CD4-positive, alpha-beta T cell treated with Interleukin-6 for 4 hours (primary cell): ENCODE measurements around the gene WNK4.
A peak's percentile ranks its signal among the peaks of the same experiment; 100 is the strongest.

ENCODE experiments used
- DNase-seq: peaks from one replicate; pipeline ENCODE4 v3.0.0-alpha.2; 2020; ENCODE audit warnings: mixed read lengths

Gene WNK4

DNA sequence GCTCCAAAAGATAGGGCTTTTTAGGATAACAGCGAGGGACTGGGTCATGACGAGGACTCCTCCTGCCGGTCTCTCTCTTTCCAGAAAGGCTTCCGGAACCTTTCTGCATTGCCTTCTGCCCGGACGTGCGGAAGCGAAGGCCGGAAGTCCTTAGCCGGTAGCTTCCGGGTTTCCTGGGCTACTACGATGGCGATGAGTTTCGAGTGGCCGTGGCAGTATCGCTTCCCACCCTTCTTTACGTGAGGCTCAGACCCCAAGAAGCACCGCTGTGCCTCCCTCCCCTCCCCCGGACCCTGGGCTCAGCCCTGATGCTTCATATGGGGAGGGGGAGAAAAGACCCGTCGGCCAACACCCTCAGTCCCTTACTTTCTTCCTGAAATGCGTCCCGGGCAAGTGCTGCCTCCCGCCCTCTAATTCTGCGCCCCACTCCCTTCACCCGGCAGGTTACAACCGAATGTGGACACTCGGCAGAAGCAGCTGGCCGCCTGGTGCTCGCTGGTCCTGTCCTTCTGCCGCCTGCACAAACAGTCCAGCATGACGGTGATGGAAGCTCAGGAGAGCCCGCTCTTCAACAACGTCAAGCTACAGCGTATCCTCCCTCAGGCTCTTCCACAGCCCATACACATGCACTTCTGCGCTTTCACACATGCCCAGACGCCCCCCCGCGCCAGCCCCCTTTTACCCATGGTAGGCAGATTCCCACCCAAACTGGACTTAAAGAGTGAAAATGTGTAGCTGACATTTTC, 6.9 kb upstream of the WNK4 start, which contains the start of gene VPS25:
Gene VPS25 (plus strand): TSS at position 160 of the 746 bp plus-strand sequence. CDS start 27 bp downstream, at position 187.
- DNase-seq = peak; percentile 78

DNA sequence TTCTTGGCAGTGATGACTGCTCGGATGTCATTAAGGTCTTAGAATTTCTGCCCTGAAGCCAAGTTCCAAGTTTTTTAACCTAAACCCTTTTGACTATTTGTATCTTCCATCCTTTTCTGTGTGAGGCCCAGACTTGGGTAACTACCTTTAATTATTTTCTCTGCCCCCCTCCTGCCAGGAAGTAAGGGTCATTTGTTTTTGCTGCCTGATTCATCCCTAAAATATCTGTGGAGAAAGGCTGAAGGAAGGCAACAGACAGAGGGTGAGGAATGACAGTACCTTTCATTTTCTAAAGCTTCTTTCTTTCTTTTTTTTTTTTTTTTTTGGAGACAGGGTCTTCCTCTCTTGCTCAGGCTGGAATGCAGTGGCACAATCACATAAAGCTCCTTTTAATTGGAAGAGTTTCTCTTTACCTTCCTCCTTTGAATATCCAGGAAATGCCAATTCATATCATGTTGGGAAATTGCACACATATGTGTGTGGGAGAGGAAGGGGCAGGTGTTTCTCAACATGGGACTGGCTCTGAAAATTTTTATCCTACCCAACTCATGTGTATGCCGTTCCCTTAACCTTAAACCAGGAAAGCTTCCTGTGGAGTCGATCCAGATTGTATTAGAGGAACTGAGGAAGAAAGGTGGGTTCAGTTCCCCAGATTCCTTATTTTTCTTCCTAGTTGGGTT, 6.2 kb upstream of the WNK4 start:
- no peak for DNase-seq

DNA sequence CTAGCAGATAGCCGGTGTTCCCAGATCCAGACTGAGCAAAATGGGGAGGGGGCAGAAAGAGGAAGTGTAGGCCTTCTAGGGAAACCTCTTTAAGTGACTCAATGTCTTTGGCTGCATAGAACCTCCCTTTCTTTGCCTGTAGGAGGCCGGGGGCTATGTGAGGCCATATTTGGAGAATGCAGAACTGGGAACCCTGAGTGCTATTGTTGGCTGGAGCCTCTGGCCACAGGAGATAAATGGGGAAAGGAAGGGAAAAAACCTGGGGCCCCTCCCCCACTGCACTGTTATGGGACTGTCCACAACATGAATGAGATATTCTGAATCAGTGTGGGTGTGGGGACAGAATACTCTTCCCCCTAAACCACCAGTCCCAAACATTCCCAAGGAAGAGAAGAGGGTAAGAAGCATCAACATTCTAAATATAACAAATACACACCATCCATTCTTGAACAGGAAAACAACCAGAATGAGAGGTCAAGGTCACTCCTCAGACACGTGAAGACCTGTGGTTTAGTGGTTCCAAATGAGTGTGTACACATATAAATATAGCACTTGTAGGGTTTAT, 4.8 kb upstream of the WNK4 start:
- DNase-seq = no peak

DNA sequence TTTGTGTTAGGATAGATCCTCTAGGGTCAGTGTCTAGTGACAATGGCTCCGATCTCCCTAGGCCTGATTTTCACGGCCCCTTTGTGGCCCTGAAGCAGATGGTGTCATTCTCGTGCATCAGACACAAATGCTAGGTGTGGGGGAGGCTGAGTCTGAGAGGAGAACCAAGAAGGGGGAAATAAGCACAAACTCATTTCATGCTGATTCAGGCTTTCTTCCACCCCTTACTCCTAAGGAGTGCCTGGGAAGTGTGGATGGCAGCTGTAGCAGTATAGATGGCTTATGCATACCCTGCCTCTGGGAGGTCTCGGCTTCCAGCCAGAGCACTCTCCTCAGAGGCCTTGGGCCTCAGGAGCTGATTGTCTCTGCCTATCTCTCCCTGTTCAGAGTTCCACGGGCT, 1.8 kb upstream of the WNK4 start:
- no peak for DNase-seq

DNA sequence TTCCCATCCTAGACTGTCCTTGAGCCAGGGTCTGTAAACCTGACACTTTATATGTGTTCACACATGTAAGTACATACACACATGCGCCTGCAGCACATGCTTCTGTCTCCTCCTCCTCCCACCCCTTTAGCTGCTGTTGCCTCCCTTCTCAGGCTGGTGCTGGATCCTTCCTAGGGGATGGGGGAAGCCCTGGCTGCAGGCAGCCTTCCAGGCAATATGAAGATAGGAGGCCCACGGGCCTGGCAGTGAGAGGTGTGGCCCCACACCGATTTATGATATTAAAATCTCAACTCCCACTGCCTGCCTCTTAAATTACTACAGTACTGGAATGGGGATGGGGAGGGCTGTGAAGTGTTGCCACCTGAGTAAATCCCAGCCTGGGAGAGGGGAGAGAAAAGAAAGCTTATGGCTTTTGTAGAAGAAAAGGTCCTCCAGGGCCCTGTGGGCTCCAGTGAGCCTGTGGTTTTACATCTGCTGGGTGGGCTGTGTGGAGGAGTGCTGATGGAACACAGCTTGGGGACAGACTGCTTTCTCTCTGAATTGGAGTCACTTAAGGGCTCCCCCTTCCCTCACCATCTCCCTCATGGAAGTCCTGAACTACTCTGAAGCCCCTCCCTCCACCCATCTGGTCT, 990 bp upstream of the WNK4 start:
- no peak for DNase-seq

DNA sequence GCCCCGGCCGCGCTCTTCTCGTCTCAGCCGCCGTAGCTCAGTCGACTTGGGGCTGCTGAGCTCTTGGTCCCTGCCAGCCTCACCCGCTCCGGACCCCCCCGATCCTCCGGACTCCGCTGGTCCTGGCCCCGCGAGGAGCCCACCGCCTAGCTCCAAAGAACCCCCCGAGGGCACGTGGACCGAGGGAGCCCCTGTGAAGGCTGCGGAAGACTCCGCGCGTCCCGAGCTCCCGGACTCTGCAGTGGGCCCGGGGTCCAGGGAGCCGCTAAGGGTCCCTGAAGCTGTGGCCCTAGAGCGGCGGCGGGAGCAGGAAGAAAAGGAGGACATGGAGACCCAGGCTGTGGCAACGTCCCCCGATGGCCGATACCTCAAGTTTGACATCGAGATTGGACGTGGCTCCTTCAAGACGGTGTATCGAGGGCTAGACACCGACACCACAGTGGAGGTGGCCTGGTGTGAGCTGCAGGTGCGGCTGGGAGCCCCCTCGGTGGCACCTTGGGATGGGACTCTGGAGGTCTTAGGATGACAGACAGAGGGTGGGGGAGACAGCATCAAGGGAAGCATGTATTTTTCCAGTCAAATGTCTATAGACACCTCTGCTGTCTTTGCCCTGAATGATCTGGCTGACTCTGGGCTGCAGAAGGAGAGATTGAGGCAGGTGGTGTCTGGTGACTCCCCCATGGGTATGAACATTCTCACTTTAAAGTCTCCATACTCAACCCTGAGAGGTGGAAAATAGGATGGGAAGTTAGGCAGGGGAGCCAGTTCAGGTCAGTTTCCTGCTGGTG, 635 bp downstream of the WNK4 start:
- DNase-seq = no peak

DNA sequence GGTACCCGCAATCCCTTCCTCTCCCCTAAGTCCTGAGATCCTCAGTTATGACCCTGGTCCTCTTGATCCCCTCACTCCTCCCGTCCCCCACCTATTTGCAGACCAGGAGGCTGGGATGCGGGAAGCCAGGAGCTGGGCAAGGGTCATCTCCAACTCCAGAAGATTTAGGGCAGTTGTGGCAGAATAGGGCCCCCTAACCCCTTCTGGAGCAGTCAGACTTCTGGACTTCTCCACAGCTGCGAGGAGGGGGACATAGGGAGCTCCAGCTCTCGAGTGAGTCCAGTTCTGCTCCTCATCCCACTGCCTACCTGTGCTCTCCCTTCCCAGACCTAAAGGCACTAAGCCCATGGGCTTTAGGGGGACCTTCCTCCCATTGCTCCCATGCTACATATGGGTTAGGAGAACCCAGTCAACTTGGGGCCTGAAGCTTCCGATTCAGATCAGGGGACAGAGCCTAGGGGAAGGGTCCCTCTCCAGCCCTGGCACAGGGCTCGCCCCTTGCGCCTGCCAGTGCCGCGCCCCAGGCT, 1.3 kb downstream of the WNK4 start:
- no peak for DNase-seq

DNA sequence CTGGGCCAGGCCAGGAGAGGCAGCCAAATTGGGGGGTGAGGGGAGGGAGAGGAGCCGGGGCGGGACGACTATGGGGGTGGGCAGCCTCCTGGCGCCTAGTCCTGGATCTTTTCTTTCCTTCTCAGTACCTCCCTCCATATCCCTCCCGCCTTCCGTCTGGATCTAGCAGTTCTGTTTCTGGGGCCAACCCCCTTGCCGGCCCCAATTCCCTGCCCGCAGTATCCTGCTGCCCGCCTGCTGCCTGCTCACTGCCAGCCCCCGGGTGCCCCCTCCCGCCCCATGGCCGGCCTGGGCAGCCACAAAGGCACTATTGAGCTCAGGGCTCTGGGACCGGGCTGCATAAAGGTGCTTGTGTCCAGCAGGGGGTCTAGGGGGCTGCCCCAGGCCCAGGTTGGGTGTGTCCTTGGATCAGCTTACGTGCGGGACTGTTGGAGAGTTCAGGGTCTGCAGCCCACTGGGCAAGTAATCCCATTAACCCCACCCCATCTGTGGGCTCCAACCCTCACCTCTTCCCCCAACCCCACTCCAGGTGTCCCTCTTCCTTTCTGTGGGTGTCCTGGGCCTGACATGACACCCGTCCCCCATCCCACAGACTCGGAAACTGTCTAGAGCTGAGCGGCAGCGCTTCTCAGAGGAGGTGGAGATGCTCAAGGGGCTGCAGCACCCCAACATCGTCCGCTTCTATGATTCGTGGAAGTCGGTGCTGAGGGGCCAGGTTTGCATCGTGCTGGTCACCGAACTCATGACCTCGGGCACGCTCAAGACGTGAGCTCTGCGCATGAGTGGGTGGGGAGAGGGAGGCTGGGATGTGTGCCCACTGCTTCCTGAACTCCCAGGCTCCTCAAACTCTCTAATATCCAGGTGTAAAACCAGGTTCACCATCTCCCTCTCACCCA, 2.0 kb downstream of the WNK4 start:
- DNase-seq = no peak

DNA sequence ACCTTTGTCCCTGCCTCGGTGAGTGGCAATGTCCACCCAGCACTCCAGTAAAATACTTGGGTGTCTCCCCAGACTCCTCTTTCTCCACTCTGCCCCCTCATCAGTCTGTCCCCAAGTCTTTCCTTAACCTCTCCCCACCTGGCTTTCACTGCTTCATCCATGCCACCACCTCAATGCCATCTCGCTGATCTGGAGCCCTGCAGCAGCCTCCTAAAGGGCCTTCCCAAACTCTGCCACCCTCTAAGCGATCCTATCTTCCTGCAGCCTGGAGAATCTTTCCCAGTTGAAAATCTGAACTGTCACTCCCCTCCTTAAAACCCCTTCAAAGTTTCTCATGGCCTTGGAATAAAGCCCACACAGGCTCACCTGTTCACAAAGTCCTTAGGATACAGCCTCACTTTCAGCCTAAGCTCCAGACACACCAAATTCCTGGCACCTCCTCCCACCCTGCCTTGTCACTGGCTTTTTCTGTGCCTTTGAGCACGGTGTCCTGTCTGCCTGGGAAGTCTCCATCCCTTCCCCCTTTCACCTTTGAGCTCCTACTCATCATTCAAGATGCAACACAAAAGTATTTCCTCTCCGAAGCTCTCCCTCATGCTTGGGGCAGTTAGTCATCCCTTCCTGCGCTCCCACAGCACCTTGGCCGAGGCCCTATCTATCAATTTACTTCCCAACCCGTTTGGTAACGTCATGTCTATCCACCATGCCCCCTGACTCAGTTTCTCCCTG, 2.8 kb downstream of the WNK4 start:
- DNase-seq = no peak

DNA sequence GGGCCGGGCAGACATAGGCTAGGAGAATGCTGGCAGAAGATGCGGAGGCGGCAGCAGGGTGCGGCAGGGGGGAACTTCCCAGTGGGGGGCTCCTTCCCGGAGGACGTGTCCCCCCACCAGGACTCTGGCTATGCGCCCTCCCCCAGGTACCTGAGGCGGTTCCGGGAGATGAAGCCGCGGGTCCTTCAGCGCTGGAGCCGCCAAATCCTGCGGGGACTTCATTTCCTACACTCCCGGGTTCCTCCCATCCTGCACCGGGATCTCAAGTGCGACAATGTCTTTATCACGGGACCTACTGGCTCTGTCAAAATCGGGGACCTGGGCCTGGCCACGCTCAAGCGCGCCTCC, 3.4 kb downstream of the WNK4 start:
- DNase-seq = no peak

DNA sequence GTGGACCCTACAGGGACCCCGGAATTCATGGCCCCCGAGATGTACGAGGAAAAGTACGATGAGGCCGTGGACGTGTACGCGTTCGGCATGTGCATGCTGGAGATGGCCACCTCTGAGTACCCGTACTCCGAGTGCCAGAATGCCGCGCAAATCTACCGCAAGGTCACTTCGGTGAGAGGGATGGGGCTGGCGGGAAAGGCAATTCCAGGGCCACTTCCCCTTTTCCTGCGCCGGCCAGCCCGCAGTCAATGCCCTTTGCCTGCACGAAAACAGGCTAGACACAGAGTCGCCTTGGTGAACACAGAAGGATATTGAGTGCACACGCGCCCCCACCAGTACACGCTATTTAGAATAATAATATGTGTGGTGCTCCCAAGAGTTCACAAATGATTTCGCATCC, 4.0 kb downstream of the WNK4 start:
- DNase-seq = no peak

DNA sequence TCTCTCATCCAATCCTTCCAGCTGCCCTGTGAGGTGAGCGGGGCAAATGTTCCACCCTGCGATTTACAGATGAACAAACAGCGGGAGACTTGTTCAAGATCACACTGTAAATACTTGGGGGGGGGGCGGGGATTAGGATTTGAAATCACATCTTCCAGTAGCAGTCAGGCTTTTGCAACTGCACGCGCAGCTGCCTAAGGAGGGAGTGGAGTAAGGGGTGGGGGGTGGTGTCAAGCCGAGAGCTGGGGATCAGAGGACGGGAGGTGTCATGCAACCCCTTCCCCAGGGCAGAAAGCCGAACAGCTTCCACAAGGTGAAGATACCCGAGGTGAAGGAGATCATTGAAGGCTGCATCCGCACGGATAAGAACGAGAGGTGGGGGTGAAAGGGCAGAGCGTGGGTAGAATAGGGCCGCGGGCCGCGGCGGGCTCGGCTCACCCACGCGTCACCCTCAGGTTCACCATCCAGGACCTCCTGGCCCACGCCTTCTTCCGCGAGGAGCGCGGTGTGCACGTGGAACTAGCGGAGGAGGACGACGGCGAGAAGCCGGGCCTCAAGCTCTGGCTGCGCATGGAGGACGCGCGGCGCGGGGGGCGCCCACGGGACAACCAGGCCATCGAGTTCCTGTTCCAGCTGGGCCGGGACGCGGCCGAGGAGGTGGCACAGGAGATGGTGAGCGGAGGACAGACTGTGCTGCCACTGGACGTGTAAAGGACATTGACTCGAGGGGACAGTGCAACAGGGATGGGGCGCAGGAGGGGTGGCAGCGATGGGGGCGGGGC, 4.6 kb downstream of the WNK4 start:
- DNase-seq = no peak

DNA sequence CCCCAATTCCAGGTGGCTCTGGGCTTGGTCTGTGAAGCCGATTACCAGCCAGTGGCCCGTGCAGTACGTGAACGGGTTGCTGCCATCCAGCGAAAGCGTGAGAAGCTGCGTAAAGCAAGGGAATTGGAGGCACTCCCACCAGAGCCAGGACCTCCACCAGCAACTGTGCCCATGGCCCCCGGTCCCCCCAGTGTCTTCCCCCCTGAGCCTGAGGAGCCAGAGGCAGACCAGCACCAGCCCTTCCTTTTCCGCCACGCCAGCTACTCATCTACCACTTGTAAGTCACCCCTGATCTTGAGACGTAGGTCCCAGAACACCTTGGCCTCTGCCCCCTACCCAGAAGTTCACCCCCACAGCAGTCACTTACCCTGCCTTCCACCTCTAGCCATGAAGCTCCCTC, 6.9 kb downstream of the WNK4 start:
- no peak for DNase-seq

DNA sequence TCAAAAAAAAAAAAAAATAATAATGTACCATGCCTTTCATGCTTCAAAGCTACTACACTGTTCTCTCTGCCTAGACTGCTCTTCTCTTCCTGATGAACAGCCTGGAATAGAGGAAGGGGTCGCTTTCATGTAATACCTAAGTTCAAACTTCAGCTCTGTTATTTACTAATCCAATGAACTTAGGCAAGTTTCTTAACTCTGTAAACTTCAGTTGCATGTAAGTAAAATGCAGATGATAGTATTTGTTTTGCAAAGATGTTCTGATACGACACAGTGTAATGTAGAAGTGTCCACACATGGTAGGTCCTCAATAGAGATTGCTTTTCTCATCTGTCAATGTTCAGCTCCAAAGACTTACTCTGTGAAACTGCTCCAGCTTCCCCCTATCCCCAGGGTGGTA, 11.5 kb downstream of the WNK4 start:
- no peak for DNase-seq

DNA sequence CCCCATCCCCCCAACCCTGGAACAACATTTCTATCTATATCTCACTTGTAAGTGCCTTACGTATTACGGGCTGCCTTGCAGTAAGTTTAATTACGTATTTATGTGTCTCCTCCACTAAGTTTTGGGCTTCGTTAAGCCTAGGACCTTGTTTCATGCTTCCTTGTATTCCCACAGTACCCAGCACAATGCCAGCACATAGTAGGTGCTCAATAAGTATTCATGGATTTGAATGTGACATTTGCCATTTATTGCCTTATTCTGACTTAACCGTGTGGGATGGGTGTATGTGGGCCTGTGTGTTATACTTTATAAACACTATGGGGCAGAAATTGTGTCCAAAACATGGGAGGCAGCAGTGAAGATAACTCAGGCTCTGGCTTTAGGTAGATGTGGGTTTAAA, 12.1 kb downstream of the WNK4 start:
- no peak for DNase-seq

DNA sequence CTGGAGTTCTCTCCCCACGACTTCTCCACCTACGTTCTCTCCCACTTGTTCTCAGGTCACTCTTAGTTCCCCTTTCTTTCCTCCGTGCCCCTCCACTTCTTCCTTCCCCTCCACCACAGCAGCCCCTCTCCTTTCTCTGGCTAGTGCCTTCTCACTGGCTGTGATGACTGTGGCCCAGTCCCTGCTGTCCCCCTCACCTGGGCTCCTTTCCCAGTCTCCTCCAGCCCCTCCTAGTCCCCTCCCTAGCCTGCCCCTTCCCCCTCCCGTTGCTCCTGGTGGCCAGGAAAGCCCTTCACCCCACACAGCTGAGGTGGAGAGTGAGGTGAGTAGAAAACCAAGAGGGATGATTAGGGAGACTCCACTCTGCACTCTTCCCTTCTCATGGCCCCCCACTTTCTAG, 14.7 kb downstream of the WNK4 start:
- no peak for DNase-seq

DNA sequence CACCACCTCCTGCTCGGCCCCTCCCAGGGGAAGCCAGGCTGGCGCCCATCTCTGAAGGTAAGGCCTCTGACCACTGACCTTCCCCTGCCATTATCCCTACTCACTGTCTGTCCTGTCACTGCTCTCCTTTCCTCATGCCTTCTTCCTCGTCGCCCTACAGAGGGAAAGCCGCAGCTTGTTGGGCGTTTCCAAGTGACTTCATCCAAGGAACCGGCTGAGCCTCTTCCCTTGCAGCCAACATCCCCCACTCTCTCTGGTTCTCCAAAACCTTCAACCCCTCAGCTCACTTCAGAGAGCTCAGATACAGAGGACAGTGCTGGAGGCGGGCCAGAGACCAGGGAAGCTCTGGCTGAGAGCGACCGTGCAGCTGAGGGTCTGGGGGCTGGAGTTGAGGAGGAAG, 15.1 kb downstream of the WNK4 start:
- no peak for DNase-seq

DNA sequence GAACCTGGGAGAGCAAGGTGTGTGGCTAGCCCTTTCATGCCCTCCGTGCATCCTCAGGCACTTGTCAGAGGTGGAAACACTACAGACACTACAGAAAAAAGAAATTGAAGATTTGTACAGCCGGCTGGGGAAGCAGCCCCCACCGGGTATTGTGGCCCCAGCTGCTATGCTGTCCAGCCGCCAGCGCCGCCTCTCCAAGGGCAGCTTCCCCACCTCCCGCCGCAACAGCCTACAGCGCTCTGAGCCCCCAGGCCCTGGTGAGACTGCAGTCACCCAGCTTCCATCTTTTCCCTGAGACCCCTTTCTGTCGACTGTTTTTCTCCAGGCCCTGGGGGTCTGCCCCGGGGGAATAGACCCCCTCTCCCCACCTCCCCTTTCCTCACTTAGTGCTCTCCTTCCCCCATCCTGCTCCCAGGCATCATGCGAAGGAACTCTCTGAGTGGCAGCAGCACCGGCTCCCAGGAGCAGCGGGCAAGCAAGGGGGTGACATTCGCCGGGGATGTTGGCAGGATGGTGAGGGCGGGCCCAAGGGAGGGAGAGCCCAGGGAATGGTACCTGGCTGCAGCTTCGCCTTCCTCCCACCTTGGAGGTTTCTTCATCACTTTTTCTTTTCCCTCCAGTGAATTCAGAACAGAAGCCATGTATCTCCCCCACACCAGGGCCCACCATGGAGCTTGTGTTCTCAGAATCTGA, 15.8 kb downstream of the WNK4 start:
- no peak for DNase-seq
